ENCODE results near the gene CD6. TPM values are rescaled to one million over a fixed set of nuclear protein-coding genes. Genes with fewer than 3 reads are reported as not detected.

Gene CD6
- polyA plus RNA-seq, 1 experiment: not detected

- Histone ChIP-seq H3K4me3 (ENCODE audit: low read depth, low read length) (no peak overlapping the region), H3K27ac (ENCODE audit: low read depth, low read length) (no peak overlapping the region), H3K9me3 (ENCODE audit: control insufficient read depth, insufficient read depth, low read length) (no peaks in the 10 kb centered on the region; the same call in 1 of the 2 replicates), H3K27me3 (ENCODE audit: control insufficient read depth, insufficient read depth, low read length) (peaks cover 16% of the 10 kb centered on the region)
- CTCF ChIA-PET: no interaction called here
- TF ChIP-seq CTCF (IDR thresholded peaks at IDR 0.05; ENCODE audit: low read depth, low read length): no peak
- DNase-seq (ENCODE audit: low read depth, low spot score): no peak
- POLR2A ChIA-PET: no interaction called here
Measured at GRCh38 chr11:61032824-61033223, 61.3 kb downstream of the CD6 start.

GRCh38 chr11:61033417-61033816, 61.9 kb downstream of the CD6 start:
- Histone ChIP-seq H3K27ac (ENCODE audit: low read depth, low read length) (no peak overlapping the region), H3K4me3 (ENCODE audit: low read depth, low read length) (no peak overlapping the region), H3K9me3 (ENCODE audit: control insufficient read depth, insufficient read depth, low read length) (no peaks in the 10 kb centered on the region; the same call in 1 of the 2 replicates), H3K27me3 (ENCODE audit: control insufficient read depth, insufficient read depth, low read length) (peaks cover 16% of the 10 kb centered on the region)
- no peak for DNase-seq (ENCODE audit: low read depth, low spot score)
- ChIA-PET CTCF (no interaction called here), POLR2A (no interaction called here)
- no peak for TF ChIP-seq CTCF (IDR thresholded peaks at IDR 0.05; ENCODE audit: low read depth, low read length)

GRCh38 chr11:61034111-61034510, 62.6 kb downstream of the CD6 start:
- CTCF ChIA-PET: no interaction called here
- TF ChIP-seq CTCF (IDR thresholded peaks at IDR 0.05; ENCODE audit: low read depth, low read length): no peak
- no peak for DNase-seq (ENCODE audit: low read depth, low spot score)
- Histone ChIP-seq H3K27me3 (ENCODE audit: control insufficient read depth, insufficient read depth, low read length) (peaks cover 16% of the 10 kb centered on the region), H3K4me3 (ENCODE audit: low read depth, low read length) (no peak overlapping the region), H3K27ac (ENCODE audit: low read depth, low read length) (no peak overlapping the region), H3K9me3 (ENCODE audit: control insufficient read depth, insufficient read depth, low read length) (no peaks in the 10 kb centered on the region; the same call in 1 of the 2 replicates)
- POLR2A ChIA-PET: no interaction called here

- DNase-seq (ENCODE audit: low read depth, low spot score): no peak
- no peak for TF ChIP-seq CTCF (IDR thresholded peaks at IDR 0.05; ENCODE audit: low read depth, low read length)
- CTCF ChIA-PET: no interaction called here
Measured at GRCh38 chr11:61034704-61035525, 63.4 kb downstream of the CD6 start.

GRCh38 chr11:61035526-61035835, 64.0 kb downstream of the CD6 start:
- Histone ChIP-seq H3K27ac (ENCODE audit: low read depth, low read length) (no peak overlapping the region), H3K27me3 (ENCODE audit: control insufficient read depth, insufficient read depth, low read length) (peaks cover 16% of the 10 kb centered on the region), H3K4me3 (ENCODE audit: low read depth, low read length) (no peak overlapping the region), H3K9me3 (ENCODE audit: control insufficient read depth, insufficient read depth, low read length) (no peaks in the 10 kb centered on the region; the same call in 1 of the 2 replicates)
- ChIA-PET POLR2A (no interaction called here), CTCF (no interaction called here)
- TF ChIP-seq CTCF (IDR thresholded peaks at IDR 0.05; ENCODE audit: low read depth, low read length): no peak
- DNase-seq (ENCODE audit: low read depth, low spot score): no peak

More at GRCh38 chr11:61034704-61035525, 63.4 kb downstream of the CD6 start:
- POLR2A ChIA-PET: no interaction called here
- no peak overlapping the region for H3K4me3 ChIP-seq (ENCODE audit: low read depth, low read length)
- H3K27me3 ChIP-seq (ENCODE audit: control insufficient read depth, insufficient read depth, low read length): peaks cover 16% of the 10 kb centered on the region
- no peaks in the 10 kb centered on the region; the same call in 1 of the 2 replicates for H3K9me3 ChIP-seq (ENCODE audit: control insufficient read depth, insufficient read depth, low read length)
- H3K27ac ChIP-seq (ENCODE audit: low read depth, low read length): no peak overlapping the region
